Activated T-helper 2 cell treated with anti-CD3 and anti-CD28 coated beads, Interferon-gamma antibody, Interleukin-2, Interleukin-4, amounts not matched to agents 10 μg/mL and 5 μg/mL and 100 μg/mL, durations not matched to agents 14 hours and 24 hours and 36 hours (primary cell): ENCODE data around the gene UBE3D. TPM values are rescaled to one million over a fixed set of nuclear protein-coding genes. Genes with fewer than 3 reads are reported as not detected.
"Not testable (repeated sequence)": the region's sequence is repeated elsewhere in the genome, so short reads cannot be mapped to it uniquely, and the experiment has no call there.

Experiments
- DNase-seq: peaks from one replicate; pipeline ENCODE4 v3.0.0; 2021; ENCODE audit warnings: low spot score
- H3K27ac Mint-ChIP-seq: one replicate; pipeline ENCODE4 v1.8.0; 2021; ENCODE audit warnings: mixed read lengths
- H3K27me3 Mint-ChIP-seq: one replicate; pipeline ENCODE4 v1.8.0; 2021; ENCODE audit warnings: low read depth, mixed read lengths
- H3K36me3 Mint-ChIP-seq: one replicate; pipeline ENCODE4 v1.8.0; 2021; ENCODE audit warnings: low read depth, mixed read lengths
- H3K4me1 Mint-ChIP-seq: one replicate; pipeline ENCODE4 v1.8.0; 2021; ENCODE audit warnings: low read depth, mixed read lengths
- H3K4me3 Mint-ChIP-seq: one replicate; pipeline ENCODE4 v1.8.0; 2021; ENCODE audit warnings: low read depth, mild to moderate bottlenecking, moderate library complexity, mixed read lengths
- H3K9me3 Mint-ChIP-seq: one replicate; pipeline ENCODE4 v1.8.0; 2021; ENCODE audit warnings: mixed read lengths
- intact Hi-C: fragments of 100-400 bp; cut with micrococcal nuclease; formaldehyde crosslinking; loops from one replicate; pipeline ENCODE4 v1.15.1; 2023
- total RNA-seq: library from RNA; stranded (reverse); gene quantifications from 2 replicates; pipeline ENCODE4 v1.2.3, GENCODE V29; 2022

Gene UBE3D
- total RNA-seq, 1 donor from 2014 or later = 6.9 TPM

GRCh38 chr6:83047065-83047754 lies 18.4 kb downstream of the UBE3D start:
- no peak overlapping the region for H3K4me3 Mint-ChIP-seq

GRCh38 chr6:83044091-83044768 lies 21.4 kb downstream of the UBE3D start:
- Mint-ChIP-seq H3K9me3 (no peaks in the 10 kb centered on the region), H3K27me3 (no peaks in the 10 kb centered on the region), H3K4me1 (no peaks in the 10 kb centered on the region), H3K4me3 (no peak overlapping the region), H3K27ac (no peak overlapping the region), H3K36me3 (no peaks in the 10 kb centered on the region)
- no peak for DNase-seq
- intact Hi-C loops = no loop called here

More at GRCh38 chr6:83047065-83047754, 18.4 kb downstream of the UBE3D start:
- Mint-ChIP-seq H3K9me3 (no peaks in the 10 kb centered on the region), H3K27ac (no peak overlapping the region), H3K27me3 (no peaks in the 10 kb centered on the region), H3K4me1 (no peaks in the 10 kb centered on the region), H3K36me3 (no peaks in the 10 kb centered on the region)
- no peak for DNase-seq
- intact Hi-C loops = no loop called here

DNA sequence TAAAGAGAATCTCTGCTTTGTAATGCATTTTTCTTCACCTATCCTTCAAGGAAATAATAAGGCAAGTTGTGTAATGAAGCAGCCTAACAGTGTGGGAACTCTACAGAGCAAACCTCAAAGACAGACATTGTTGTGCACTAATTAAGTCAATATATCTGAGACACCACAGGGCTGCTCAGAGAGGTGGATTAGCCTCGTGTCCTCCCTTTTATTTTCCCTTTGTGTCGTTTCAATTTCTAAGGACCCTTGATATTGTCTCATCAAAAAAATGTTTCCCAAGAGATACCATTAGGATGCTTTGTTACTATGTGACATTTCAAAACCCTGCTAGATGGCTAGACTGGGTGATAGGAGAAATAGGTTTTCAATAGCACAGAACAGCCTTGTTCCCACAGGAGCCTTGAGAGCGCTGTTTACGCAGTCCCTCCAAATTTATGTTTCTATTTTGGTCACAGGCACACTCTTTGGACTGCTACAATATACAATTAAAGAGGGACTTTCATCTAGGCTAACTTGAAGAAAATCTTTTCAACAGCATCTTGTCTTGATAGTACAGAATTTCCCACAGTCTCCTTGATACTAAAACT lies 23.1 kb downstream of the UBE3D start:
- Mint-ChIP-seq H3K36me3 (no peaks in the 10 kb centered on the region), H3K9me3 (no peaks in the 10 kb centered on the region), H3K4me3 (no peak overlapping the region), H3K4me1 (no peaks in the 10 kb centered on the region), H3K27me3 (no peaks in the 10 kb centered on the region), H3K27ac (no peak overlapping the region)
- no peak for DNase-seq
- intact Hi-C loops = no loop called here

DNA sequence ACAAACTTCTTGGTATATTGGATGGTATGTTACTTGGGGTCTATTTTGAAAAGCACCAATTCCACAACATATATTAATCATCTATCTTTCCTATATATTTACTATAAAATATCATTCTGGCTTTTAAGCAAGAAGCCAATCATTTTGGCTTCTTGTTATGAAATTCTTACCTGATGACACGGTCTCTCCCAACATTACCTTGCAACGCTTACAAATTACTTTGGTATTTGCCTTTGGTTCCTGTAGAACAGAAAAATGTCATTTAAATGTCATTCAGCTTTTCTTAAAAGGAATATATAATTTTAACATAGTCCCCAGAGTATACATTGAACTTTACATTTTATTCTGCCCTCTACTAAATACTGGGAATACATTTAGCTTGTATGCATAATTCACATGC lies 27.4 kb downstream of the UBE3D start:
- peaks cover 13% of the 10 kb centered on the region for H3K9me3 Mint-ChIP-seq
- no peak overlapping the region for H3K4me3 Mint-ChIP-seq
- DNase-seq = no peak
- no peaks in the 10 kb centered on the region for H3K4me1 Mint-ChIP-seq
- intact Hi-C loops = no loop called here
- peaks cover 24% of the 10 kb centered on the region for H3K36me3 Mint-ChIP-seq
- no peak overlapping the region for H3K27ac Mint-ChIP-seq
- H3K27me3 Mint-ChIP-seq = no peaks in the 10 kb centered on the region

DNA sequence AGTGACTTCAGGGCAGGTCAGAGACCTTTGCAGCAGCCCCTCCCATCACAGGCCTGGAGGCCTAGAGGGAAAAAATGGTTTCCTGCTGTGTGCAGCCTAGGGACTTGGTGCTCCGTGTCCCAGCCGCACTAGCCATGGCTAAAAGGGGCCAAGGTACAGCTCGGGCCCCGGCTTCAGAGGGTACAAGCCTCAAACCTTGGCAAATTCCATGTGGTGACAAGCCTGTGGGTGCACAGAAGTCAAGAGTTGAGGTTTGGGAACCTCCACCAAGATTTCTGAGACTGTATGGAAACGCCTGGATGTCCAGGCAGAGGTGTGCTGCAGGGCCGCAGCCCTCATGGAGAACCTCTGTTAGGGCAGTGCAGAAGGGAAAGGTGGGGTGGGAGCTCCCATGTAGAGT lies 34.0 kb downstream of the UBE3D start:
- DNase-seq = no peak

DNA sequence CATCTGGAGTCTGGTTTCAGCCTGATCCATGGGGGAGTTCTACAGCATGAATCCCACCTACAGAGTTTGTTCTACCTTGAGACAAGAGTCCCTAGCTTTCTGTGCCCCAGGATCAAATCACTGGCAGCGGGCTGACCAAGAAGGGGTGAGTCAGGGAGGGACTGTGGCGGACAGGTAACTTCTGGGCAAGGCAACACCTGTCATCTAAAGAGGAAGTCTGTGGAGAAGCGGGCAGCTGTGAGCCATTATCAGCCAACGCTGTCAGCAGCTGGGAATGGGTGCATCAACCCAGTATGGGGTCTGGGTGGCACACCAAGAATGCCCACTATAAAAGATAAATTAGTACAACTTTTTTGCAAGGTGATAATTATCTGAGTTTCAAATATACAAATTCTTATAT lies 45.9 kb downstream of the UBE3D start:
- H3K9me3 Mint-ChIP-seq = peaks cover 3% of the 10 kb centered on the region
- no peak overlapping the region for H3K27ac Mint-ChIP-seq
- no peak for DNase-seq
- intact Hi-C loops = no loop called here
- no peaks in the 10 kb centered on the region for H3K27me3 Mint-ChIP-seq
- no peak overlapping the region for H3K4me3 Mint-ChIP-seq
- no peaks in the 10 kb centered on the region for H3K4me1 Mint-ChIP-seq
- H3K36me3 Mint-ChIP-seq = peaks cover 39% of the 10 kb centered on the region

More for the DNA sequence above, 34.0 kb downstream of the UBE3D start:
- Mint-ChIP-seq H3K4me3 (no peak overlapping the region), H3K27ac (no peak overlapping the region), H3K9me3 (peaks cover 25% of the 10 kb centered on the region), H3K27me3 (no peaks in the 10 kb centered on the region), H3K36me3 (peaks cover 46% of the 10 kb centered on the region), H3K4me1 (no peaks in the 10 kb centered on the region)
- intact Hi-C loops = no loop called here

DNA sequence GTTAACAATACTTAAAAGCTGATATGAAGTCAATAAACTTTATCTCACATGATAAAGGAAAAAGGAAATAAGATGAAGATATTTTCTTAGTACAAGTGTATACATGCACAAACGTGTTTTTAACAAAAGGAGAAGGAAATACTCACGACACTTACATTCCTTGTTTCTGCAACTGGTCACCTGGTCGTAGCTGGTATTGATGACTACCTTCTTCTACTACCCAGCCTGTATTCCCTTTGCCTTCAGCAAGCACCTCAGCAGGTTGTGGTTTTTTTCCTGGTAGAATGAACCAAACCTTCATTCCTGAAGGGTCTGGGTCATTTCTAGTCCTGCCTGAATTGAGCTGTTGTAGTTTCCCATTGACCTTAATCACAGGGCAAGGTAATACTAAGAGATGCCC lies 54.5 kb downstream of the UBE3D start:
- H3K4me1 Mint-ChIP-seq, H3K4me3 Mint-ChIP-seq, H3K9me3 Mint-ChIP-seq, DNase-seq, intact Hi-C loops, H3K27ac Mint-ChIP-seq, H3K27me3 Mint-ChIP-seq: not testable (repeated sequence)
- peaks cover 14% of the 10 kb centered on the region for H3K36me3 Mint-ChIP-seq

GRCh38 chr6:83008626-83009025 lies 57.0 kb downstream of the UBE3D start:
- H3K27me3 Mint-ChIP-seq = no peaks in the 10 kb centered on the region
- H3K36me3 Mint-ChIP-seq = peaks cover 7% of the 10 kb centered on the region
- H3K4me3 Mint-ChIP-seq = no peak overlapping the region
- DNase-seq = no peak
- H3K27ac Mint-ChIP-seq = no peak overlapping the region
- H3K4me1 Mint-ChIP-seq = peaks cover 3% of the 10 kb centered on the region
- intact Hi-C loops = no loop called here
- no peaks in the 10 kb centered on the region for H3K9me3 Mint-ChIP-seq

DNA sequence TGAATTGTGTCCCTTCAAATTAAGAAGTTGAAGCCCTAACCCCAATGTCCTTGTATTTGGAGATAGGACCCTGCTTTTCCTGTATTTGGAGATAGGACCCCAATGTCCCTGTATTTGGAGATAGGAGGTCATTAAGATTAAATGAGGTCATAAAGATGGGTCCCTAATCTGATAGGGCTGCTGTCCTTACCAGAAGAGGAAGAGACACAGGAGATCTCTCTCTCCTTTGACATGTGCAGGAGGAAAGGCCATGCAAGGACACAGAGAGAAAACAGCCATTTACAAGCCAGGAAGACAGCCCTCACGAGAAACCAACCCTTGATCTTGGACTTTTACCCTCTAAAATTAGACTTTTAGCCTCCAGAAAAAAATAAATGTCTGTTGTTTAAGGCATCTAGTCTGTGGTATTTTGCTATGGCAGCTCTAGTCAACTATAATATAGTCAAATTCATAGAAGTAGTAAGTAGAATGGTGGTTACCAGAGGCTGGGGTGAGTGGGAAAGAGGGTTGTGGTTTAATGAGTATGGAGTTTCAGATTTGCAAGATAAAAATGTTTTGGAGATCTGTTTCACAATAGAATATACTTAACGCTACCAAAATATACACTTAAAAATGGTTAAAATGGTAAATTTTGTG lies 59.3 kb downstream of the UBE3D start:
- H3K27me3 Mint-ChIP-seq = no peaks in the 10 kb centered on the region
- H3K36me3 Mint-ChIP-seq = peaks cover 4% of the 10 kb centered on the region
- intact Hi-C loops = no loop called here
- no peaks in the 10 kb centered on the region for H3K9me3 Mint-ChIP-seq
- no peak overlapping the region for H3K27ac Mint-ChIP-seq
- DNase-seq = no peak
- H3K4me1 Mint-ChIP-seq = peaks cover 3% of the 10 kb centered on the region
- no peak overlapping the region for H3K4me3 Mint-ChIP-seq

GRCh38 chr6:82996156-82996555 lies 69.5 kb downstream of the UBE3D start:
- no peak overlapping the region for H3K27ac Mint-ChIP-seq
- no peak for DNase-seq
- no peaks in the 10 kb centered on the region for H3K36me3 Mint-ChIP-seq
- intact Hi-C loops = no loop called here
- H3K27me3 Mint-ChIP-seq = no peaks in the 10 kb centered on the region
- H3K9me3 Mint-ChIP-seq = no peaks in the 10 kb centered on the region
- H3K4me1 Mint-ChIP-seq = no peaks in the 10 kb centered on the region
- no peak overlapping the region for H3K4me3 Mint-ChIP-seq

GRCh38 chr6:82995066-82995465 lies 70.6 kb downstream of the UBE3D start:
- Mint-ChIP-seq H3K9me3 (no peaks in the 10 kb centered on the region), H3K27ac (no peak overlapping the region), H3K27me3 (no peaks in the 10 kb centered on the region), H3K36me3 (no peaks in the 10 kb centered on the region), H3K4me3 (no peak overlapping the region), H3K4me1 (no peaks in the 10 kb centered on the region)
- intact Hi-C loops = no loop called here
- DNase-seq = no peak

GRCh38 chr6:82989736-82990290 lies 75.8 kb downstream of the UBE3D start:
- H3K36me3 Mint-ChIP-seq = no peaks in the 10 kb centered on the region
- no peaks in the 10 kb centered on the region for H3K9me3 Mint-ChIP-seq
- intact Hi-C loops = no loop called here
- H3K27me3 Mint-ChIP-seq = no peaks in the 10 kb centered on the region
- no peak overlapping the region for H3K27ac Mint-ChIP-seq
- no peak overlapping the region for H3K4me3 Mint-ChIP-seq
- no peak for DNase-seq
- H3K4me1 Mint-ChIP-seq = no peaks in the 10 kb centered on the region

DNA sequence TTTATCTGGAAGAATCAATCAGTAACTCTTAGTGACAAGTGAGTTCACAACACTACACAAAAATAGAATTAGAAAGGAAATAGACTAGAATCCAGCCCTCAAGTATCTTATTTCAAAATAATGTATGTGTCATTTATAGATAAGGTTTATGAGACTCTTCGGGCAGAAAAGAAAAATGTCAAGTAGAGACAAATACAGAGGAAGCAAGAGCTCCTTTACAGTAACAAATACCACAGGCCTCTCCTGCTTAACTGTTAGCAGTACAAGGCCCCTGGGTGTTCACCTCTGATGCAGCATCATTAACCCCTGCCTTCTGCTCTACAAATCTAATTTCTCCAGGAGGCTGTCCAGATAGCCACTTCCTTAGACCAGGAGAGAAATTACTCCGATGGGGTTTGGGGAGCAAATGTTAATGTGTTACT lies 76.7 kb downstream of the UBE3D start:
- Mint-ChIP-seq H3K4me3 (no peak overlapping the region), H3K36me3 (no peaks in the 10 kb centered on the region), H3K4me1 (no peaks in the 10 kb centered on the region), H3K27ac (no peak overlapping the region), H3K9me3 (no peaks in the 10 kb centered on the region), H3K27me3 (no peaks in the 10 kb centered on the region)
- intact Hi-C loops = no loop called here
- DNase-seq = no peak
